Stomach (tissue), 4 donors: ENCODE data around the gene NOTCH3.

Source experiments
- CTCF ChIP-seq, 7 experiments: fragments of 450-650 bp in 4 of 7; fragments of 200-600 bp in 3 of 7; sonication (generic) in 3 of 7; IDR thresholded peaks; one replicate each; pipeline ENCODE4 v1.5.1; 2016 to 2019; ENCODE audit warnings: antibody characterized with exemption in 7 of 7, control low read depth in 2 of 7, mild to moderate bottlenecking in 1 of 7
- EP300 ChIP-seq: sonication (generic); formaldehyde crosslinking; IDR thresholded peaks from one replicate; pipeline ENCODE4 v1.6.1; 2017; ENCODE audit warnings: antibody characterized with exemption
- POLR2A ChIP-seq, 4 donors: fragments of 450-650 bp; IDR thresholded peaks; one replicate each; pipeline ENCODE4 v1.6.1; 2016; ENCODE audit warnings: antibody characterized with exemption in 4 of 4, control low read depth in 2 of 4, mild to moderate bottlenecking in 1 of 4, moderate library complexity in 1 of 4
- POLR2AphosphoS5 ChIP-seq, 3 donors: sonication (generic); formaldehyde crosslinking; IDR thresholded peaks; one replicate each; pipeline ENCODE4 v1.6.1; 2016; ENCODE audit warnings: antibody characterized with exemption in 3 of 3

DNA sequence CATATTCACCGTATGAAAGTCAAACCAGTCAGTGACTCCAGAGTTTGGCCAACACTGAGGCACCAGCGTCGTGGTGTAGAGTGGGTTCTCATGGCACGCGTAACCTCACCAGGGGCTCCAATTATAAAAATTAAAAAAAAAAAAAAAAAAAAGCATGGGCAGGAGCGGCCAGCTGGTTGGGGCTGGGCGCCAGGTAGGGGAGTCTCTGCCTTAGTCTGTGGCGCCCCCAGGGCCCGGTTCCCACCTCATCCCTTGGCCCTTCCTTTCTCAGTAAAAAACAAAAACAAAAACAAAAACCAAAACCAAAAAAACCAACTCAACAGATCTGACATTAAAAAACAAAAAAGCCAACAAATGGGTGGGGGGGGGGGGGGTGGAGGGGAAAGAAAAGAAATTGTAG is 36.1 kb upstream of the NOTCH3 start:
- TF ChIP-seq EP300 (no peak), CTCF (IDR thresholded peaks at IDR 0.05) (no peak), POLR2AphosphoS5 (IDR thresholded peaks at IDR 0.05) (no peak), POLR2A (IDR thresholded peaks at IDR 0.05) (no peak)
